GM21367 (cell line): Measurements from ENCODE around the gene RNF169.

Source experiments
- ATAC-seq: cut with Tn5 transposase; IDR thresholded peaks from one replicate; pipeline ENCODE4 v1.9.1; 2021; ENCODE audit not compliant: unreplicated experiment

The RNF169 gene

DNA sequence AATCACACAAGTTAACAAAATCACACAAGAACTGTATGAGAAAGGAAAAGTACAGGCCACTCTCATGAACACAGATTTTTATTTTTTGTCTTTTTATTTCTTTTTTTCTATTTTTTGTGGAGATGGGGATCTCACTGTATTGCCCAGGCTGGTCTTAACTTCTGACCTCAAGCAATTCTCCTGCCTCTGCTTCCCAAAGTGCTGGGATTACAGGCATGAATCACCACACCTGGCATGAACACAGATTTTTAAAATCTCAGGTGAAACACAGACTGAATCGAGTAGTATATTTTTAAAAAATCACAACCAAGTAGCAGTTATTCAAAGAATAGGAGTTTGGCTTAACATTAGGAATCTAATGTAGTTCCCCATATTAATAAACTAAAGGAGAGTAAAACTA is 18.3 kb downstream of the RNF169 start:
- no peak for ATAC-seq

DNA sequence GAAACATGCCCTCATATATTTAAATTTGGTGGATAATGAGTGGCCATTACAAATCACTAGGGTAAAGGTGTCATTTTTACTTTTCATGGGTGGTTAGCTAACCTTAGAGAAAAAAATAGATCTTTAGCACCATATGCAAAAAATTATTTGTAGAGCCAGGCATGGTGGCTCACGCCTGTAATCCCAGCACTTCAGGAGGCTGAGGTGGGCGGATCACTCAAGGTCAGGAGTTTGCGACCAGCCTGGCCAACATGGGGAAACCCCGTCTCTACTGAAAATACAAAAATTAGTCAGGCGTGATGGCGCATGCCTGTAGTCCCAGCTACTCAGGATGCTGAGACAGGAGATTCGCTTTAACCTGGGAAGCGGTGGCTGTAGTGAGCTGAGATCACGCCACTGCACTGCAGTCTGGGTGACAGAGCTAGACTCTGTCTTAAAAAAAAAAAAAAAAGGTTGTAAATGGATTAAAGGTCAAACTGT is 19.6 kb downstream of the RNF169 start:
- peak; percentile 49 for ATAC-seq

DNA sequence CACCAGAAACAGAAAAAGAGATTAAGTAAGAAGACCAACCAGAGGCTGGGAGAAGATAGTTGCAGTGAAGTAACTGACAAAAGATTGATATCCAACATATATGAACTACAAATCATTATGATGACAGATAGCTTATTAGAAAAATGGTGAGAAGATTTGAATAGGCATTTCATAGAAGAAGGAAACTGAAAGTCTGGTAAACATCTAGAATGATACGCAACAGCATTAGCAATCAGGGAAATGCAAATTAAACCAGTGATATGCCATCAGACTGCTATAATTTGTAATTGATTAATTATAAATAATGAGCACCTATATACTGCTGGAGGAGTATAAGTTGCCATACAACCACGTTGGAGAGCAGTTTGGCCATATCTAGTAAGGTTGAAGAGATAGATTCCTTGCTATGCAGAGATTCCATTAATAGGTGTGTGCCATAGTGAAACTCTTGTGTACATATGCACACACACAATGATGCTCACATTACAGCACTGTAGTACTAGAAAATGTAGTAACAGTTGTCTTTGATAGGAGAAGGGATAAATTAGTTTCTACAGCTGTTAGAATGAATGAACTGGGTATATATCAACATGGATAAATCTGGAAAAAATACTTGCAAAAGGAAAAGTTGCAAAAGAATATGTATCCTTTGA is 20.5 kb downstream of the RNF169 start:
- ATAC-seq: no peak

DNA sequence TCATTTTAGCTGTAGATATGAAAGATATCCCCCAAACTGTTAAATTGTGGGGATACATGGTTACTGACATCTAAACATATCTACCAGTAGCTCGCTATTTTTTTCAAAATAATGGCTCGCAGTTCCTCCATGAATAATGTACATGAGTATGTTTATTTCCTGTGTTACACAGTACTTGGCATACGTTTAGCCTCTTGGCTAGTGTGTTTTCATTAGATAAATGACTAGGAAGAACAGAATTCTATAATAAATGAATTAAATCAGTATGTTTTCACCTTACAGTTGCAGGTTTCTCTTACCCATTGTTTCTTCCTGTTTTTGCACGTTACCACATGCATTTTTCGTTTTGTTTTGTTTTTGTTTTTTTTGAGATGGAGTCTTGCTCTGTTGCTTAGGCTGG is 21.8 kb downstream of the RNF169 start:
- no peak for ATAC-seq

DNA sequence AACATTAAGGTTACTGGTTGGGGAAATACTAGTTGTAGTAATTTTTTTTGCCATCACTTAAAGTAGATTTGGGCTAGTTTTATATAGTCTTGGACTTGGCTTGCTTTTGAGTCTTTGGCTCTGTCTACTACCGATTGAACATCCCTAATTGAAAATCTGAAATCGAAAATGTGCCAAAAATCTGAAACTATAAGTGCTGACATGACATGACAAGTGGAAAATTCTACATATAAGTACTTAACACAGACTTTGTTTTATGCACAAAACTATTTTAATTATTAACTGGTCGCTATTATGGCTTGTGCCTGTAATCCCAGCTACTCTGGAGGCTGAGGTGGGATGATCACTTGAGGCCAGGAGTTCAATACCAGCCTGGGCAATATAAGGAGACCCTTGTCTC is 22.5 kb downstream of the RNF169 start:
- no peak for ATAC-seq

DNA sequence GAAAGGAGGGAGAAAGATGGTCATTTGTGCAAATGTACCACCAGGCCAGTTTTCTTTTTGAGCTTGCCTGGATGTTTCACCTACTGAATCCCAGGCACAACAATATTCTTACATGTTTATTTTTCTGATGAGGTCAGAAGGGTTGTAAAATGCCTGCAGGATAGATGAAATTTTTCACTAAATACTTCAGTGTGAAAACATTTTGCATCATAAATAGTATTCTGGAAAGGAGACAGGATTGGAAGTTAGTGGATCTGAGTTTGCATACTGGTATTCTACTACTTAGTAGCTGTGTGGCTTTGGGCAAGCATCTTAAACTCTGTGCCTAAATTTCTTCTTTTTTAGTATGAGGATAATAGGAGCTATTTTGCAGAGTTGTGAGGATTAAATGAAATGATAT is 24.8 kb downstream of the RNF169 start:
- no peak for ATAC-seq

DNA sequence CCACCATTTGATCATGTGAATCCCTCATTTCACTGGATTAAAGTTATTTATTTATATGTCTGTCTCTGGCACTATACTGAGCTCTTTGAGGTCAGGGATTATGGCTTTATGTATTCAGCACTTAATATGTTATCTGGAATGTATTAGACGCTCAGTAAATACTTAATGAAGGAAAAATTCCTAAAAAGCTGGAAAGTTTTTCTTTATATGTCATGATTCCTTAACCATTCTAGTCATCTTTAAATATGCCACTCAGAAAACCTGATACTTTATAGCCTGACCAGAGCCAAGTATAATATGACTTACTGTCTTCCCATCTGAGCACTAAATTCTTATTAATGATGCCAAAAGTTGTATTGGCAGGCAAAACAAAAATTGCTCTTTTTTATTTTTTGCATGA is 27.1 kb downstream of the RNF169 start:
- no peak for ATAC-seq

DNA sequence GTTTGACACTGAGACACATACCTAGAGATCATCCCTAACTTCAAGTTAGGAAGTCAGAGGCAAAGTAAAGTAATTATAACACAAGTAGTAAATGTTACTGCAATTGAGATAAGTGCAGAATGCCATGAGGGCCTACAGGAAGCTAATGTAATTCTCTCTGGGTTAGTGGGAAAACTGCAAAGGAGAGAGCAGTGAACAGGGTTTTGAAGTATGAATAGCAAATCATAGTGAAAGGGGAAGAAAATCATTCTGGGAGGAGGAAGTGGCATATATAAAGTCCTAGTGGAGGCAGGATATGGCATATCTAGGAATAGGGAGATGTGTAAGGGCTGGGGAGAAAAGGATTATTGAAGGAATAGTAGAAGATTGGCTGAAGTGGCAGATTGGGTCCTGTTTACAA is 27.9 kb downstream of the RNF169 start:
- ATAC-seq: no peak

DNA sequence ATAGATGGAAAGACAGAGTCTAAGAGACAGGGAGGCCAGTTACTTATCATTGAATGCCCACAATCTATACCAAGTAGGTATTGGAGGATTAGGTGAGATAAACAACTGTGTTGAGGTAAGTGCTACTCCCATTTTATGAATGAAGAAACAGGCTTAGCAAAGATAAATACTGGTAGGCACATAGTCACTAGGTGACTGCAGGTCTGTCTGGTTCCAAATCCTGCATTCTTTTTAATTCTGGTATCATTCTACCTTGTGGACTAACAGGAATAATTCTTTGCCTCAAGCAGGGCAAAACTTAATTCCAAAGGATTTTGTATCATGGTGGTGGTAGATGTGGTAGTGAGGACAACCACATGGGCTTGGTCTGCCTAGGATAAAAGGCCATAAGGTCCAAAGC is 28.4 kb downstream of the RNF169 start:
- no peak for ATAC-seq

DNA sequence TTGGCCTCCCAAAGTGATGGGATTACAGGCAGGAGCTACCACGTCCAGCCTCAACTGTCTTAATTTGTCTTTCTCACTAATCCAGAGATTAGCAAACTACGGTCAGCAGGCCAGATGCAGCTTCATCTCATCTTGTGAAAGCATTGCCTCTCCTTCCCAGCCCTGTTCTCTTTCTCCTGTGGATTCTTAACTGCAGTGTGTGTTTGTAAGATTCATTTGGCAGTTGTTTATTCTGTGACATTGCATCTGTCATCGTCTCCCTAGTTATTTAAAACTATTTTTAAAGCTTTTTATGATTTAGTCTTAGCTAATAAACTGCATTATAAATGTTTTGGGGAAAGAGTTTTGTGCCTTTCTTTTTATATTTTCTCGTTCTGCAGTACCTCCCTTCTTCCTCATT is 29.2 kb downstream of the RNF169 start:
- ATAC-seq: no peak

DNA sequence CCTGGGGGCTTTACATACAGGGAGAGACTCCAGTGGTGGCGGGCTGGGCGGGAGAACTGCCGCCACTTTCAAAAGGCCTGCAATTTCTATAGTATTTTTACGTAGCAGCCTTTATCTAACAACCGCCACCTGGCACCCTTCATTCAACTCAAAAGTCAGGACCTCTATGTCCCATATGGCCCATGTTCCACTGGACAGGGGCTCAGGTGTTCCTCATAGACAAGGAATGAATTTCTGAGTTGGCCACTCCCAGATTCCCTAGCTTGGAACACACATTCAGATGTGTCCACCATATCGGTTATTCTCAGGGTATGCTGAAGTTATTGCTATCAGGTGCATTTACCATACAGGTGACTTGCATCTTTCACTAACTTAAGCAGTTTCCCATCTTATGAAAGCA is 29.9 kb downstream of the RNF169 start:
- ATAC-seq: no peak

DNA sequence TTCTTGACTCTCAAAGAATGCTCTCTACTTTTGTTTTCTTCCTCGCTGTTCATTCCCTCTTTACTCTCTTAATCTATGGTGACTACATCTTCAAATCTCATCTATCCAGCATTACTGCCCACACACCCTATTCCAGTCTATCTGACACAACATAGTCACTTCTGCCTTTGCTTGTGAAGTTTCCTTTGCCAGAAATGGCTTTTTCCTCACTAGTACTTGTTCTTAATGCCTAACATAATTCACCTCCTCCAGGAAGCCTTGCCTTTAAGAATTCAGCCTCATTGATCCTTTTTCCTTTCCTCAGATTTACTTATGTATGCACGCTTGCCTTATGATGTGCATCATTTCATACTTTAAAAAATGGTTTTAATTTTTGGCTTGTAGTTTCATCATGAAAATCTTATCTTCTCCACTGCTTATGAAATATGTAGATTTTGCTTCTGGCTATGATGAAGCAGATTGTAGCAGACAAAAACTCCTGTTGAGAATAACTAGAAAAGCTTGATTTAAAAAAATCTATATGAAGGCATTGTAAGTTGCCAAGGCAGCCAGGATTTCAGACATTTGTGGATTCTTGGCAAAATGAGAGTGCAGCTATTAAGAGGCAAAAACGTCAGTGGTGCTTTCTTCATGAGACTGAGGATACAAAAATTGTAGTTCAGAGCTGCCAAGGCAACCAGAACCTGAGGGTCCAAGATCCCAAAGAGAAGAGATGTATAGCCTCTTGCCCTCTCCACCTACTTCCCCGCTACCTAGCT is 31.8 kb downstream of the RNF169 start:
- ATAC-seq: no peak

DNA sequence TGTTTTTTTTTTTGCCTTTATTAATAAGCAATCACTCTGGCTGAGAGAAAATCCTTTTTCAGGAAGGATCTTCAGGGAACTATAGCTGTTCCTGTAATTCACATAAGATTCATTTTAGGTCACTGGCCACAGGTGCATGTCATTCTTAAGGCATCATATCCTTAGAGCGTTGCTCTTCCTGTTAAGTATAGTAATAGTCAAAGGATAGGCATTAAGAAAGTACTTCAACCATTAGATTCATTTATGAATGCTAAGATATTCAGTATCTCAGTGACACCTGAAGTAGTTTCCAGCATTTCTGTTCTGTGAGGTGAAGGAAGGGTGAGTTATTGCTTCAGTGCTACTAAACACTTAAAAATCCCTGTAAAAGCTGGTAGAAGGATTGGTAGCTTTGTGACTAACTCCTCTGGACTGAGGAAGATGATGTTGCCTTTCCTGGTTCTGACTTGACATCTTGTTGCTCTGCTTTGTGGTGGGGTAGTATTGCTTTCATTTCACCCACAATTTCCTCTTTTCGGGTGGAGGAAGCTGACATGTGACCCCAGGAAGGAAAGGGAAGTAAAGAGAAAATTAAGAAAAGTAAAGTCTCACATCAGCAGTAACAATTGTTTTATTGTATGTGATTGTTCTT is 34.7 kb downstream of the RNF169 start:
- peak; percentile 76 for ATAC-seq

DNA sequence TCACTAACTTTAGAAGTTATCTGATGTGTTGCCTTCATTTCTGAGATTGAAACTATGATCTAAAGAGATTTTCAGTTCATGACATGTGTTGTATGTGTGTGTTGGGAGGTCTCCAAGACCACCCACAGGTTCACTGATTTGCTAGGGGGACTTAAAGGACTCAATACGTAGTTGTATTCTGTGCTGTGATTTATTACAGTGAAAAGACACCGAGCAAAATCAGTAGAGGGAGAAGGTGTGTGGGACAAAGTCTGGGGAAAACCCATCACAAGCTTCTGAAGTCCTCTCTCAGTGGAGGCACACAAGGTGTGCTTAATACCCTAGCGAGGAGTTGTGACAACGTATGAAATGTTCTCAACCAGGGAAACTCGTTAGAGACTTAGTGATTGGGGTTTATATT is 35.6 kb downstream of the RNF169 start:
- no peak for ATAC-seq

DNA sequence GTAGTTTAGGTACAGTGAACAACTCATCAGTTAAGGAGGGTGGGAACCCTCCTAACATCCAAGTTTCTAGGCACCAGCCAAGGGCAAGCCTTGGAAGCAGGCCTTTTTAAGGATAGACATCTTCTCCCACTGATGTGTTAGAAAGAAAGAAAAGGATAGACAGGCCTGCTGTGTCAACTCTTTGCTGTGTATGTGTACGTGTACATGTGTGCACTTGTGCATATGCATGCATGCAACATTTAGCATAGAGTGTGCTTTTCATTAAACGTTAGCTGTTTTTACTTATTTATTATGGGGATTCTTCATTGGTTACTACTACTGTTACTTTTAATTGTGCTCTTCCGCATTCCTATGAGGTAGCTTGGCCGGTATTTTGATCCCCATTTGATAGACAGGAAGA is 36.1 kb downstream of the RNF169 start:
- no peak for ATAC-seq

DNA sequence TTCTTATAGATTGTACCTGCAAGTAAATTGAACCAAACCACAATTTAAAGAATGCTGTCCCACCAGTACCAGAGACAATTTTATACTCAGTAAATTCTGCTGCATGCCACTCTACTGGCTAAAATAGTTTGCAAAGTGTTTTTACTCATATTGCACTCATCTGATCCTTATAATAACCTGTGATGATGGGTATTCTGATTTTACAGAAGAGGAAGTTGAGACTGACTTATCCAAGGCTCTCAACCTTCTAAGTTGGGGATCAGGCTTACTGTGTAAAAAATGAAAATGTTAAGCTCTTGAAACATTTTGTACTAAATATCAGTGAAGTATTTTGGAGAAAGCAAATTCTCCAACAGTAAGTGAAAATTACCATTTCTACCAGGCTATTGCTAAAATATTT is 37.9 kb downstream of the RNF169 start:
- no peak for ATAC-seq

DNA sequence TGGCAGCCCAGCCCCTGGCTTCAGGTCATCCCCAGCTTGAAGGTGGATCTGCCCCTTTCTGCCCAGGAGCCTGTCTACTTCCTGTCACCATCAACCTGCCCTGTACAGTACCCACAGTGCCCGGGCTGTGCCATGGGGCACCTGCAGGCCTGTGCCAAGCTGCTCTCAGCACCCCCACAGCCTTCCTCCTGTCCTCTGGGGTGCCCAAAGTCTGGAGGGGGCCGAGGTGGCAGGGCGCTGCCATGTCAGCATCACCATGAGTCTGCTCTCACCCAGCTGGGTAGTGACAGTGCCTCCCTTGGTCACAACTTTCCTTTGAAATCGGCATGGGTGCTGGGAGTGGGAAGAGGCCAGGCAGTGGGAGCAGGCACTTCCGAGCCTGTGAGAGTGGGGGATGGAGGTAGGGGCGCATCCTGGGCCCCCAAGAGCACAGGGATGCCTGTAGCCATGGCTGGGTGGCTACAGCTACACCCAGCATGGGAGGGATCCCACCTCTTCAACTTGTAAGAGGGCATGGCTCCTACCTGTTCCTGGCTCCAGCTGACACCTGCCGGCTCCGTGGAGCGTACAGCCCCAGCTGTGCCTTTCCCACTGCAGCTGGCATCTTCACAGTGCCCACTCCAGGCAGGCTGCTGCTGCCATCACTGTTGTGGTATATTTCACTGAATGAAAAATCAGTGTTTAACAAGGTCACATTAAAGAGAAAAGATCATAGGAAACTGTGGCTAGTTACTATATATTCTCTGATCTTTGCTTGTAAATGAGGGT is 42.9 kb downstream of the RNF169 start:
- no peak for ATAC-seq

DNA sequence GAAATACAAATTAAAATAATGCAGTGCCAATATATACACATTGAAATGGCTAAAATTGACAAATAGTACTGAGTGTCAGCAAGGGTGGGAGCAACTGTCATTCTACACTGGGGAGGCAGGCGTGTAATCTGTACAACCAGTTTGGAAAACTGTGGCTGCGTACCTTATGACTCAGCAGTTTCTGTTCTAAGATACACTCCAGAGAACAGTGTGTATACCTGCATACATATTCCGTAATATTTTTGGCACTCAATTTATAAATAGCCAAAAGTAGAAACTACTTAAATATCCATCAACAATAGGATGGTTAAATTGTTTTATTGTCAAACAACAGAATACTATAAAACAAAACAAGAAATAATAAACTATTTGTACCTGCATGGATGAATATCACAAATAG is 57.6 kb downstream of the RNF169 start:
- ATAC-seq: no peak

DNA sequence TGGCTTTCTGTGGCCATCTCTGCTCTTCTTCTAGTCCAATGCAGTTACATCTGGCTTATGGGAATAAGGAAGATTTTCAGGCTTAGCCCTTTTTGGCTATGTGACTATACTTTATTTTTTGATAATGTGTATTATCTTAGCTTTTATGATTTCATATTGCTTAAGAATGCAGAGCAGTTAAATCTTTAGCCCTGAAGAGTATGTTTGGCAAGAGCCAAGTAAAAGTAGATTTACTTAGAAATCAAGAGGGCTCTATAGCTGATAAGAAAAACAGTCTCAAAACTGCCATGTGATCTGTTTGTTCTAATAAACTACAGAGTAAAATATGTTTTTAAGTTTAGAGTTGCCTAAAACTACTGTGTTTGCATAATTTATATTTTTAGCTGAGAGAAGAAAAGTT is 61.2 kb downstream of the RNF169 start:
- ATAC-seq: no peak

DNA sequence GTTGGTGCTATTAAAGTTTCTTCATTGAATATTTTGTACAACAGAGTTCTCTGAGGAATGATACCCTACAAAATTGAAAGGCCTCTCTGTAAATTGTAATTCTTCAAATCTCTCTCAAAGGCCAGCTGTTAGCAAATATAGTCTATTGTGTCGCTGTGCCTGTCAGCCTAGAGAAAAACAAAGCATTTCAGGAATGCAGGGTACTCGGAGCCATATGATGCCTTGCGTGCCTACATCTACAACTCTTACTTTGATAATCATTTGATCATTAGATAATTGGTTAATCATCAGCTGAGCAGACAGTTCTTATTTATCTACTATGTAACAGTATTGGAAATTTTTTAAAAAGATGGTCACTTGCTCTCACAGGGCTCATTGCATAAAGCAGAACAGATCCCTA is 67.3 kb downstream of the RNF169 start:
- ATAC-seq: no peak

DNA sequence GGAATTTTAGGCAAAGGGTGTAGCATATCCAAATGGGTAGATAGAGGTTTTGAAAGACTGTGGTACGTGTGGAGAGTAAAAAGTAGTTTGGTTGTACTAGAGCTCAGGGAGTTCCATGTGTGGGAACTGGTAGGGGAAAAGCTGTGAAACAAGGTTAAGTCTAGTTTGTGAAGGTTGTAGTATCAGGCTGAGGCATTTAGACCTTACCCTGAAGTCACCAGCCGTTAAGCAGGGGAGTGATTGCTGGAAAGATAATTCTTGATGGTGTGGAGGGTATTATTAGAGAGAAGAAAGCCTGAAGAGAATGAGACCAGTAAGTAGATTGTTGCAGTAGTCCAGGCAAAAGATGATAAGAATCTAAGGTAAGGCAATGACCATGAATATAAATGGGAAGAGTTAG is 68.0 kb downstream of the RNF169 start:
- ATAC-seq: no peak
